ENCODE measurements around the gene ICE2.

ICE2 gene

GRCh38 chr15:60391722-60392315 lies 87.1 kb downstream of the ICE2 start:
- no peaks in the 10 kb centered on the region for H3K9me3 ChIP-seq (ENCODE audit: control insufficient read depth, insufficient read depth, low read length)
- peaks cover 35% of the 10 kb centered on the region for H3K4me1 ChIP-seq (ENCODE audit: control insufficient read depth, insufficient read depth, low read length)
- no peak overlapping the region for H3K4me3 ChIP-seq (ENCODE audit: low read depth, low read length)
- H3K27me3 ChIP-seq (ENCODE audit: control insufficient read depth, insufficient read depth, low read length) = peaks cover 2% of the 10 kb centered on the region
- no peaks in the 10 kb centered on the region for H3K36me3 ChIP-seq (ENCODE audit: control insufficient read depth, insufficient read depth, low read length)
- H3K9ac ChIP-seq (ENCODE audit: low read depth, low read length) = no peak overlapping the region

- Histone ChIP-seq H3K27me3 (ENCODE audit: control insufficient read depth, insufficient read depth, low read length) (no peaks in the 10 kb centered on the region), H3K9me3 (ENCODE audit: control insufficient read depth, insufficient read depth, low read length) (no peaks in the 10 kb centered on the region), H3K36me3 (ENCODE audit: control insufficient read depth, insufficient read depth, low read length) (no peaks in the 10 kb centered on the region), H3K4me1 (ENCODE audit: control insufficient read depth, insufficient read depth, low read length) (peaks cover 27% of the 10 kb centered on the region), H3K9ac (ENCODE audit: low read depth, low read length) (no peak overlapping the region), H3K4me3 (ENCODE audit: low read depth, low read length) (no peak overlapping the region)
Observed at GRCh38 chr15:60390871-60391501, 88.0 kb downstream of the ICE2 start.

- H3K9me3 ChIP-seq (ENCODE audit: control insufficient read depth, insufficient read depth, low read length) = no peaks in the 10 kb centered on the region
Observed at GRCh38 chr15:60390231-60390630, 88.7 kb downstream of the ICE2 start.

GRCh38 chr15:60389261-60390077 lies 89.5 kb downstream of the ICE2 start:
- H3K27me3 ChIP-seq (ENCODE audit: control insufficient read depth, insufficient read depth, low read length) = no peaks in the 10 kb centered on the region
- H3K36me3 ChIP-seq (ENCODE audit: control insufficient read depth, insufficient read depth, low read length) = no peaks in the 10 kb centered on the region
- H3K4me1 ChIP-seq (ENCODE audit: control insufficient read depth, insufficient read depth, low read length) = peaks cover 17% of the 10 kb centered on the region
- H3K4me3 ChIP-seq (ENCODE audit: low read depth, low read length) = no peak overlapping the region
- H3K9ac ChIP-seq (ENCODE audit: low read depth, low read length) = no peak overlapping the region
- no peaks in the 10 kb centered on the region for H3K9me3 ChIP-seq (ENCODE audit: control insufficient read depth, insufficient read depth, low read length)

More at GRCh38 chr15:60390231-60390630, 88.7 kb downstream of the ICE2 start:
- H3K27me3 ChIP-seq (ENCODE audit: control insufficient read depth, insufficient read depth, low read length) = no peaks in the 10 kb centered on the region
- H3K4me1 ChIP-seq (ENCODE audit: control insufficient read depth, insufficient read depth, low read length) = peaks cover 20% of the 10 kb centered on the region
- no peak overlapping the region for H3K4me3 ChIP-seq (ENCODE audit: low read depth, low read length)
- no peak overlapping the region for H3K9ac ChIP-seq (ENCODE audit: low read depth, low read length)
- no peaks in the 10 kb centered on the region for H3K36me3 ChIP-seq (ENCODE audit: control insufficient read depth, insufficient read depth, low read length)

- Histone ChIP-seq H3K4me1 (ENCODE audit: control insufficient read depth, insufficient read depth, low read length) (peaks cover 17% of the 10 kb centered on the region), H3K27me3 (ENCODE audit: control insufficient read depth, insufficient read depth, low read length) (no peaks in the 10 kb centered on the region), H3K4me3 (ENCODE audit: low read depth, low read length) (no peak overlapping the region), H3K9ac (ENCODE audit: low read depth, low read length) (no peak overlapping the region), H3K9me3 (ENCODE audit: control insufficient read depth, insufficient read depth, low read length) (no peaks in the 10 kb centered on the region), H3K36me3 (ENCODE audit: control insufficient read depth, insufficient read depth, low read length) (no peaks in the 10 kb centered on the region)
Observed at GRCh38 chr15:60387321-60387720, 91.6 kb downstream of the ICE2 start.

GRCh38 chr15:60386615-60387014 lies 92.3 kb downstream of the ICE2 start:
- Histone ChIP-seq H3K9me3 (ENCODE audit: control insufficient read depth, insufficient read depth, low read length) (no peaks in the 10 kb centered on the region), H3K36me3 (ENCODE audit: control insufficient read depth, insufficient read depth, low read length) (no peaks in the 10 kb centered on the region), H3K4me1 (ENCODE audit: control insufficient read depth, insufficient read depth, low read length) (peaks cover 11% of the 10 kb centered on the region), H3K27me3 (ENCODE audit: control insufficient read depth, insufficient read depth, low read length) (no peaks in the 10 kb centered on the region), H3K4me3 (ENCODE audit: low read depth, low read length) (no peak overlapping the region), H3K9ac (ENCODE audit: low read depth, low read length) (no peak overlapping the region)

GRCh38 chr15:60385620-60386552 lies 93.1 kb downstream of the ICE2 start:
- H3K4me1 ChIP-seq (ENCODE audit: control insufficient read depth, insufficient read depth, low read length) = peaks cover 5% of the 10 kb centered on the region
- H3K36me3 ChIP-seq (ENCODE audit: control insufficient read depth, insufficient read depth, low read length) = no peaks in the 10 kb centered on the region

GRCh38 chr15:60384526-60385126 lies 94.3 kb downstream of the ICE2 start:
- H3K4me1 ChIP-seq (ENCODE audit: control insufficient read depth, insufficient read depth, low read length) = no peaks in the 10 kb centered on the region
- H3K9ac ChIP-seq (ENCODE audit: low read depth, low read length) = no peak overlapping the region
- no peaks in the 10 kb centered on the region for H3K9me3 ChIP-seq (ENCODE audit: control insufficient read depth, insufficient read depth, low read length)
- H3K36me3 ChIP-seq (ENCODE audit: control insufficient read depth, insufficient read depth, low read length) = no peaks in the 10 kb centered on the region
- no peak overlapping the region for H3K4me3 ChIP-seq (ENCODE audit: low read depth, low read length)
- H3K27me3 ChIP-seq (ENCODE audit: control insufficient read depth, insufficient read depth, low read length) = no peaks in the 10 kb centered on the region

More at GRCh38 chr15:60385620-60386552, 93.1 kb downstream of the ICE2 start:
- Histone ChIP-seq H3K9me3 (ENCODE audit: control insufficient read depth, insufficient read depth, low read length) (no peaks in the 10 kb centered on the region), H3K27me3 (ENCODE audit: control insufficient read depth, insufficient read depth, low read length) (no peaks in the 10 kb centered on the region), H3K9ac (ENCODE audit: low read depth, low read length) (no peak overlapping the region), H3K4me3 (ENCODE audit: low read depth, low read length) (no peak overlapping the region)

- Histone ChIP-seq H3K27me3 (ENCODE audit: control insufficient read depth, insufficient read depth, low read length) (no peaks in the 10 kb centered on the region), H3K9ac (ENCODE audit: low read depth, low read length) (no peak overlapping the region), H3K36me3 (ENCODE audit: control insufficient read depth, insufficient read depth, low read length) (no peaks in the 10 kb centered on the region), H3K4me3 (ENCODE audit: low read depth, low read length) (no peak overlapping the region), H3K4me1 (ENCODE audit: control insufficient read depth, insufficient read depth, low read length) (no peaks in the 10 kb centered on the region), H3K9me3 (ENCODE audit: control insufficient read depth, insufficient read depth, low read length) (no peaks in the 10 kb centered on the region)
Observed at GRCh38 chr15:60384053-60384452, 94.9 kb downstream of the ICE2 start.

GRCh38 chr15:60382773-60383674 lies 95.9 kb downstream of the ICE2 start:
- H3K36me3 ChIP-seq (ENCODE audit: control insufficient read depth, insufficient read depth, low read length) = no peaks in the 10 kb centered on the region
- no peaks in the 10 kb centered on the region for H3K9me3 ChIP-seq (ENCODE audit: control insufficient read depth, insufficient read depth, low read length)
- no peak overlapping the region for H3K4me3 ChIP-seq (ENCODE audit: low read depth, low read length)
- H3K4me1 ChIP-seq (ENCODE audit: control insufficient read depth, insufficient read depth, low read length) = no peaks in the 10 kb centered on the region
- H3K9ac ChIP-seq (ENCODE audit: low read depth, low read length) = no peak overlapping the region
- H3K27me3 ChIP-seq (ENCODE audit: control insufficient read depth, insufficient read depth, low read length) = no peaks in the 10 kb centered on the region

All from iPS-15b (cell line).